ENCODE results near the gene SLC8A3.

Gene SLC8A3

GRCh38 chr14:70189456-70190077 lies 816 bp upstream of the SLC8A3 start:
- H3K4me2 ChIP-seq (ENCODE audit: low read length): 0 out of 2 replicates have a peak overlapping the region, but pooled peaks have one; percentile 94
- H3K4me1 ChIP-seq (ENCODE audit: low read length): peaks cover 2% of the 10 kb centered on the region
- no peaks in the 10 kb centered on the region for H3K79me2 ChIP-seq (ENCODE audit: low read length)
- TF ChIP-seq CTCF (IDR thresholded peaks at IDR 0.05; ENCODE audit: low read depth, low read length): no peak
- no peak for TF ChIP-seq EZH2phosphoT487 (IDR thresholded peaks at IDR 0.05; ENCODE audit: low read depth)
- H3K9me3 ChIP-seq (ENCODE audit: insufficient read depth, low read length): no peaks in the 10 kb centered on the region
- H3K36me3 ChIP-seq (replicated peaks; ENCODE audit: low read depth, low read length): no peaks in the 10 kb centered on the region
- no peak overlapping the region for H3K4me3 ChIP-seq (ENCODE audit: low read length)
- no peaks in the 10 kb centered on the region for H4K20me1 ChIP-seq (ENCODE audit: insufficient read depth, low read length)
- H2AFZ ChIP-seq (ENCODE audit: low read depth, low read length): no peak overlapping the region
- peaks cover 15% of the 10 kb centered on the region for H3K27me3 ChIP-seq (ENCODE audit: low read depth, low read length)
- H3K9ac ChIP-seq (ENCODE audit: low read length): no peak overlapping the region
- no peak overlapping the region for H3K27ac ChIP-seq (ENCODE audit: low read length)

- peak overlapping the region; percentile 64 for H3K9ac ChIP-seq (ENCODE audit: low read length)
- TF ChIP-seq CTCF (IDR thresholded peaks at IDR 0.05; ENCODE audit: low read depth, low read length): no peak
- no peak for TF ChIP-seq EZH2phosphoT487 (IDR thresholded peaks at IDR 0.05; ENCODE audit: low read depth)
Measured at GRCh38 chr14:70188322-70188658, 461 bp downstream of the SLC8A3 start.

GRCh38 chr14:70186900-70187451 lies 1.8 kb downstream of the SLC8A3 start:
- Histone ChIP-seq H3K9me3 (ENCODE audit: insufficient read depth, low read length) (no peaks in the 10 kb centered on the region), H3K4me1 (ENCODE audit: low read length) (peaks cover 13% of the 10 kb centered on the region), H3K9ac (ENCODE audit: low read length) (peak overlapping the region; percentile 64), H3K36me3 (replicated peaks; ENCODE audit: low read depth, low read length) (no peaks in the 10 kb centered on the region), H3K27me3 (ENCODE audit: low read depth, low read length) (peaks cover 32% of the 10 kb centered on the region), H3K27ac (ENCODE audit: low read length) (no peak overlapping the region), H3K79me2 (ENCODE audit: low read length) (no peaks in the 10 kb centered on the region), H3K4me2 (ENCODE audit: low read length) (peak overlapping the region; percentile 94), H2AFZ (ENCODE audit: low read depth, low read length) (peak overlapping the region; percentile 77), H3K4me3 (ENCODE audit: low read length) (peak overlapping the region; percentile 85), H4K20me1 (ENCODE audit: insufficient read depth, low read length) (no peaks in the 10 kb centered on the region)
- TF ChIP-seq EZH2phosphoT487 (IDR thresholded peaks at IDR 0.05; ENCODE audit: low read depth): no peak
- TF ChIP-seq CTCF (IDR thresholded peaks at IDR 0.05; ENCODE audit: low read depth, low read length): no peak

More at GRCh38 chr14:70188322-70188658, 461 bp downstream of the SLC8A3 start:
- H3K36me3 ChIP-seq (replicated peaks; ENCODE audit: low read depth, low read length): no peaks in the 10 kb centered on the region
- peaks cover 13% of the 10 kb centered on the region for H3K4me1 ChIP-seq (ENCODE audit: low read length)
- no peaks in the 10 kb centered on the region for H3K79me2 ChIP-seq (ENCODE audit: low read length)
- peak overlapping the region; percentile 94 for H3K4me2 ChIP-seq (ENCODE audit: low read length)
- peak overlapping the region; percentile 85 for H3K4me3 ChIP-seq (ENCODE audit: low read length)
- no peak overlapping the region for H3K27ac ChIP-seq (ENCODE audit: low read length)
- no peaks in the 10 kb centered on the region for H3K9me3 ChIP-seq (ENCODE audit: insufficient read depth, low read length)
- H3K27me3 ChIP-seq (ENCODE audit: low read depth, low read length): peaks cover 20% of the 10 kb centered on the region
- H4K20me1 ChIP-seq (ENCODE audit: insufficient read depth, low read length): no peaks in the 10 kb centered on the region
- H2AFZ ChIP-seq (ENCODE audit: low read depth, low read length): peak overlapping the region; percentile 77

GRCh38 chr14:70183991-70184390 lies 4.8 kb downstream of the SLC8A3 start:
- Histone ChIP-seq H3K4me3 (ENCODE audit: low read length) (peak overlapping the region; percentile 29; the same call in 1 of the 2 replicates), H3K4me2 (ENCODE audit: low read length) (peak overlapping the region; percentile 55)

More at GRCh38 chr14:70183991-70184390, 4.8 kb downstream of the SLC8A3 start:
- no peaks in the 10 kb centered on the region for H3K36me3 ChIP-seq (replicated peaks; ENCODE audit: low read depth, low read length)
- H3K79me2 ChIP-seq (ENCODE audit: low read length): no peaks in the 10 kb centered on the region
- no peaks in the 10 kb centered on the region for H3K9me3 ChIP-seq (ENCODE audit: insufficient read depth, low read length)
- H3K4me1 ChIP-seq (ENCODE audit: low read length): peaks cover 13% of the 10 kb centered on the region
- TF ChIP-seq EZH2phosphoT487 (IDR thresholded peaks at IDR 0.05; ENCODE audit: low read depth) (no peak), CTCF (IDR thresholded peaks at IDR 0.05; ENCODE audit: low read depth, low read length) (no peak)
- H3K27ac ChIP-seq (ENCODE audit: low read length): no peak overlapping the region
- H4K20me1 ChIP-seq (ENCODE audit: insufficient read depth, low read length): no peaks in the 10 kb centered on the region
- no peak overlapping the region for H3K9ac ChIP-seq (ENCODE audit: low read length)
- no peak overlapping the region for H2AFZ ChIP-seq (ENCODE audit: low read depth, low read length)
- H3K27me3 ChIP-seq (ENCODE audit: low read depth, low read length): peaks cover 39% of the 10 kb centered on the region
